8988T (cell line): Measurements from ENCODE around the gene AARS2.
"Not testable (repeated sequence)": the region's sequence is repeated elsewhere in the genome, so short reads cannot be mapped to it uniquely, and the experiment has no call there.

Experiments used
- DNase-seq: peaks from one replicate; pipeline ENCODE4 v3.0.0; 2011

Gene AARS2

GRCh38 chr6:44328203-44328602 lies 15.1 kb upstream of the AARS2 start:
- not testable (repeated sequence) for DNase-seq

- DNase-seq: no peak
These were observed 14.6 kb upstream of the AARS2 start for GRCh38 chr6:44327760-44328159.

- DNase-seq: no peak
These were observed 13.9 kb upstream of the AARS2 start for GRCh38 chr6:44327096-44327495.

- DNase-seq: no peak
These were observed 8.1 kb upstream of the AARS2 start for GRCh38 chr6:44321210-44321609.

GRCh38 chr6:44317136-44317631 lies 4.0 kb upstream of the AARS2 start:
- not testable (repeated sequence) for DNase-seq

GRCh38 chr6:44316481-44316880 lies 3.3 kb upstream of the AARS2 start:
- no peak for DNase-seq

GRCh38 chr6:44315951-44316350 lies 2.8 kb upstream of the AARS2 start:
- no peak for DNase-seq

- no peak for DNase-seq
These were observed 2.4 kb upstream of the AARS2 start for GRCh38 chr6:44315516-44315915.

- not testable (repeated sequence) for DNase-seq
These were observed 1.5 kb upstream of the AARS2 start for GRCh38 chr6:44314657-44315056.

- DNase-seq: no peak
These were observed 1.4 kb downstream of the AARS2 start for GRCh38 chr6:44311767-44312166.

GRCh38 chr6:44311304-44311703 lies 1.8 kb downstream of the AARS2 start:
- DNase-seq: no peak

GRCh38 chr6:44310241-44310640 lies 2.9 kb downstream of the AARS2 start:
- no peak for DNase-seq

- DNase-seq: no peak
These were observed 3.5 kb downstream of the AARS2 start for GRCh38 chr6:44309631-44310030.

- no peak for DNase-seq
These were observed 4.1 kb downstream of the AARS2 start for GRCh38 chr6:44309092-44309491.

- no peak for DNase-seq
These were observed 5.9 kb downstream of the AARS2 start for GRCh38 chr6:44307217-44307616.

- no peak for DNase-seq
These were observed 6.4 kb downstream of the AARS2 start for GRCh38 chr6:44306710-44307109.

GRCh38 chr6:44305200-44305725 lies 7.9 kb downstream of the AARS2 start:
- no peak for DNase-seq

GRCh38 chr6:44304282-44305199 lies 8.6 kb downstream of the AARS2 start:
- DNase-seq: no peak

GRCh38 chr6:44303842-44304241 lies 9.3 kb downstream of the AARS2 start:
- no peak for DNase-seq

- DNase-seq: no peak
These were observed 10.3 kb downstream of the AARS2 start for GRCh38 chr6:44302856-44303255.

- DNase-seq: no peak
These were observed 11.2 kb downstream of the AARS2 start for GRCh38 chr6:44301782-44302564.

GRCh38 chr6:44301106-44301505 lies 12.0 kb downstream of the AARS2 start:
- no peak for DNase-seq

GRCh38 chr6:44300292-44300823 lies 12.8 kb downstream of the AARS2 start:
- DNase-seq: no peak
